ENCODE data around the gene HDAC4.

Gene HDAC4

DNA sequence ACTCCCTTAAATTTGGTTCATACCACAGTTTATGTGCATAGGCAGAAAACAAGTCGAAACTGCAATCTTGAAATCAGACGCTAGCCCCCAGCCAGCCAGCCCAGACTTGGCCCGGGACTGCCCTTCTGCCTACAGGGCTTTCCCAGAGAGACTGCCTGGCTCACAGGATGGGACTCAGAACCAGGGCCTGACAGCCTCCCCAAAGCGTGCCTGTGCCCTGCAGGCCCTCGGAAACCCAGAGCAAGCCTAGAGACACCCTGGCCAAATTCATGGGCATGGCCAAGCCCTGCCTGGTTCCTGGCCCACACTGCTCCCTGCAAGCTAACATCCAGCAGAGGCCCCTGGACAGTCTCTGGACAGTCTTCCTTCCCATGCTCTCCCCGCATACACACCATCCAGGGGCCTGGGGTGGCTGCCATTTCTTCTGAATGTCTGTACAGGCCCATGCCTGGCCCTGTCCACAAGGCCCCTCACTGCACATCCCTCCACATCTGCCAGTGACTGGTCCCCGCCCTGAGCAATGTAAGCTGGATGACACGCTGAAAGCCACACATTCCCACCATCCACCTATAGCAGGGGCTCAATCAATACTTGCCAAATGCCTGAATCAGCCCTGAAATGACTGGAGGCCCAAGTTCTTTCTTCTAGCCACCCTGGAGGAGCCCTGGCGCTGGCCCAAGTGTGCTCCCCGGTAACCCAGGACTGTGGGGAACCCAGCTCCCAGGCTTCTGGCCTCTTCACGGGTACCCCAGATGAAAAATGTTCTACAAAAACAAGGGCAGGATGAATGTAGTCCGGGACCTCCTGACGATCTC lies 73.1 kb downstream of the HDAC4 start:
- no peaks in the 10 kb centered on the region for H3K27me3 ChIP-seq (ENCODE audit: insufficient read depth, poor library complexity, severe bottlenecking)
- TF ChIP-seq POLR2AphosphoS5 (IDR thresholded peaks at IDR 0.05; ENCODE audit: low read depth), result no peak
- TF ChIP-seq GABPA (IDR thresholded peaks at IDR 0.05; ENCODE audit: low read depth), result no peak
- TF ChIP-seq SPI1 (IDR thresholded peaks at IDR 0.05; ENCODE audit: borderline replicate concordance, low read depth), result no peak
- TF ChIP-seq, protein P1, sequence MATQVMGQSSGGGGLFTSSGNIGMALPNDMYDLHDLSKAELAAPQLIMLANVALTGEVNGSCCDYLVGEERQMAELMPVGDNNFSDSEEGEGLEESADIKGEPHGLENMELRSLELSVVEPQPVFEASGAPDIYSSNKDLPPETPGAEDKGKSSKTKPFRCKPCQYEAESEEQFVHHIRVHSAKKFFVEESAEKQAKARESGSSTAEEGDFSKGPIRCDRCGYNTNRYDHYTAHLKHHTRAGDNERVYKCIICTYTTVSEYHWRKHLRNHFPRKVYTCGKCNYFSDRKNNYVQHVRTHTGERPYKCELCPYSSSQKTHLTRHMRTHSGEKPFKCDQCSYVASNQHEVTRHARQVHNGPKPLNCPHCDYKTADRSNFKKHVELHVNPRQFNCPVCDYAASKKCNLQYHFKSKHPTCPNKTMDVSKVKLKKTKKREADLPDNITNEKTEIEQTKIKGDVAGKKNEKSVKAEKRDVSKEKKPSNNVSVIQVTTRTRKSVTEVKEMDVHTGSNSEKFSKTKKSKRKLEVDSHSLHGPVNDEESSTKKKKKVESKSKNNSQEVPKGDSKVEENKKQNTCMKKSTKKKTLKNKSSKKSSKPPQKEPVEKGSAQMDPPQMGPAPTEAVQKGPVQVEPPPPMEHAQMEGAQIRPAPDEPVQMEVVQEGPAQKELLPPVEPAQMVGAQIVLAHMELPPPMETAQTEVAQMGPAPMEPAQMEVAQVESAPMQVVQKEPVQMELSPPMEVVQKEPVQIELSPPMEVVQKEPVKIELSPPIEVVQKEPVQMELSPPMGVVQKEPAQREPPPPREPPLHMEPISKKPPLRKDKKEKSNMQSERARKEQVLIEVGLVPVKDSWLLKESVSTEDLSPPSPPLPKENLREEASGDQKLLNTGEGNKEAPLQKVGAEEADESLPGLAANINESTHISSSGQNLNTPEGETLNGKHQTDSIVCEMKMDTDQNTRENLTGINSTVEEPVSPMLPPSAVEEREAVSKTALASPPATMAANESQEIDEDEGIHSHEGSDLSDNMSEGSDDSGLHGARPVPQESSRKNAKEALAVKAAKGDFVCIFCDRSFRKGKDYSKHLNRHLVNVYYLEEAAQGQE (IDR thresholded peaks at IDR 0.05; ENCODE audit: insufficient replicate concordance, low read depth), result no peak
- TF ChIP-seq, protein P2, sequence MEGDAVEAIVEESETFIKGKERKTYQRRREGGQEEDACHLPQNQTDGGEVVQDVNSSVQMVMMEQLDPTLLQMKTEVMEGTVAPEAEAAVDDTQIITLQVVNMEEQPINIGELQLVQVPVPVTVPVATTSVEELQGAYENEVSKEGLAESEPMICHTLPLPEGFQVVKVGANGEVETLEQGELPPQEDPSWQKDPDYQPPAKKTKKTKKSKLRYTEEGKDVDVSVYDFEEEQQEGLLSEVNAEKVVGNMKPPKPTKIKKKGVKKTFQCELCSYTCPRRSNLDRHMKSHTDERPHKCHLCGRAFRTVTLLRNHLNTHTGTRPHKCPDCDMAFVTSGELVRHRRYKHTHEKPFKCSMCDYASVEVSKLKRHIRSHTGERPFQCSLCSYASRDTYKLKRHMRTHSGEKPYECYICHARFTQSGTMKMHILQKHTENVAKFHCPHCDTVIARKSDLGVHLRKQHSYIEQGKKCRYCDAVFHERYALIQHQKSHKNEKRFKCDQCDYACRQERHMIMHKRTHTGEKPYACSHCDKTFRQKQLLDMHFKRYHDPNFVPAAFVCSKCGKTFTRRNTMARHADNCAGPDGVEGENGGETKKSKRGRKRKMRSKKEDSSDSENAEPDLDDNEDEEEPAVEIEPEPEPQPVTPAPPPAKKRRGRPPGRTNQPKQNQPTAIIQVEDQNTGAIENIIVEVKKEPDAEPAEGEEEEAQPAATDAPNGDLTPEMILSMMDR (IDR thresholded peaks at IDR 0.05; ENCODE audit: insufficient read depth, low read length), result no peak
- no peak overlapping the region for H3K4me3 ChIP-seq (replicated peaks; ENCODE audit: insufficient read depth, low read length)
- DNase-seq (ENCODE audit: low read depth in 1 of 2, low spot score in 1 of 2), result no peak
- H3K27ac ChIP-seq (replicated peaks), result no peak overlapping the region

DNA sequence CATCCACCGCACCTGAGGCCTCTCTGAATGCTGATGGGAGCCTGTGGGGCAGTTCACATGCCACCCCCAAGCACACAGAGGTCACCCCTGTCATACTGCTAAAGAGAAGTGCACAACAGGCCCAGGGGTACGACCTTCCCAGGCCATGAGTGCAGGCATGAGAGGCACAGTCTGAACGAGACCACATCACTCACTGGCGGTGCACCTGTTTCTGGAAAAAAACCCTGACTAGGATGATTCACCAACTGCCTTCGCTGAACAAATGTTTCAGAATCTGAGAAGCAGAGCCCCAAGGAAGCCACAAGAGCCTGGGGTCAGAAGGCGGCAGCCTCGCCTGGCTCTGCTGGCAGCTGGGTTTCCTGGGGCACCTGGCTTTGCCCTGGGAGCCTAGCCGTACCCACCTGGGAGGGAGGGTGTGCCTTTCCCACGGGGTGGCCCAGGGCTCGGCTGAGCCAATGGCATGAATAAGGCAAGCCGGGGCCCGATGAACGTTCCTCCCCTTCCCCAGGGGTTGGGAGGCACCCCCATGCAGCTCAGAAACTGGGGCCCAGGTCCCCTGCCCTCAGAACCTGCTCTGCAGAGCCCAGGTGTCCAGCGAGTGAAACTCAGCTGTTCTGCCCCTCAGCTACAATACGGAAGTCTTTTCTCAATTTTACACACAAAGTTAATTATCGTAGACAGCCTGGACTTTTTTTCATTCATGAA lies 73.8 kb downstream of the HDAC4 start:
- peak; percentile 16 to 38 for DNase-seq (ENCODE audit: low read depth in 1 of 2, low spot score in 1 of 2)
- TF ChIP-seq, protein P2 (IDR thresholded peaks at IDR 0.05; ENCODE audit: insufficient read depth, low read length), result no peak
- TF ChIP-seq POLR2AphosphoS5 (IDR thresholded peaks at IDR 0.05; ENCODE audit: low read depth) (peak; percentile 46; the same call in 1 of the 2 replicates), SPI1 (IDR thresholded peaks at IDR 0.05; ENCODE audit: borderline replicate concordance, low read depth) (no peak), GABPA (IDR thresholded peaks at IDR 0.05; ENCODE audit: low read depth) (no peak)
- TF ChIP-seq, protein P1 (IDR thresholded peaks at IDR 0.05; ENCODE audit: insufficient replicate concordance, low read depth), result no peak
- no peaks in the 10 kb centered on the region for H3K27me3 ChIP-seq (ENCODE audit: insufficient read depth, poor library complexity, severe bottlenecking)
- no peak overlapping the region for H3K4me3 ChIP-seq (replicated peaks; ENCODE audit: insufficient read depth, low read length)
- H3K27ac ChIP-seq (replicated peaks), result no peak overlapping the region

DNA sequence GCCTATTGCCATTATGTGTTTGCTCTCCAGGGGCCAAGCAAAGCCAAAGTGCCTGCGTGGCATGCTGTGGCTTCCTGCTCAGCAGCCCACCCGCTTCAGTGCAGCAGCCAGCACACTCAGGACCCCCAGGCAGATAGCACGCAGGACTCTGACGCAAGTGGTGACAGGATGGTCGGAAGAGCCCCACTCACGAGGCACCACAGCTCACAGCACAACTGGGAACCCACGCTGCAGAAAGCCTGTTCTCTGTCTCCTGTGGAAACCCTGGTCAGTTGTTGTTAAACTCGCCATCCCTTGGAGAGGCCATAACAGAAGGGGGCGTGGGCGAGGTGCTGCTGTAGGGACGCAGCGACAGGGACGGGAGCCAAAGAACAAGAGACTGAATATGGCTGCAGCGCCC lies 76.4 kb downstream of the HDAC4 start:
- H3K4me3 ChIP-seq (replicated peaks; ENCODE audit: insufficient read depth, low read length), result no peak overlapping the region
- no peak for DNase-seq (ENCODE audit: low read depth in 1 of 2, low spot score in 1 of 2)
- H3K27me3 ChIP-seq (ENCODE audit: insufficient read depth, poor library complexity, severe bottlenecking), result no peaks in the 10 kb centered on the region
- no peak overlapping the region for H3K27ac ChIP-seq (replicated peaks)
- TF ChIP-seq GABPA (IDR thresholded peaks at IDR 0.05; ENCODE audit: low read depth), result no peak
- TF ChIP-seq, protein P2 (IDR thresholded peaks at IDR 0.05; ENCODE audit: insufficient read depth, low read length), result no peak
- no peak for TF ChIP-seq SPI1 (IDR thresholded peaks at IDR 0.05; ENCODE audit: borderline replicate concordance, low read depth)
- TF ChIP-seq, protein P1 (IDR thresholded peaks at IDR 0.05; ENCODE audit: insufficient replicate concordance, low read depth), result no peak
- TF ChIP-seq POLR2AphosphoS5 (IDR thresholded peaks at IDR 0.05; ENCODE audit: low read depth), result no peak

All from HL-60 (cell line).